GDM1 (cell line): Measurements from ENCODE around the gene XRCC3.
"Not testable (repeated sequence)": the region's sequence is repeated elsewhere in the genome, so short reads cannot be mapped to it uniquely, and the experiment has no call there.

ENCODE experiments used
- DNase-seq: peaks from one replicate; lab custom pipeline; 2025; lab: John Stamatoyannopoulos, UW

The XRCC3 gene

GRCh38 chr14:103693515-103693914 is 21.7 kb downstream of the XRCC3 start:
- DNase-seq = no peak

GRCh38 chr14:103692871-103693270 is 22.4 kb downstream of the XRCC3 start:
- DNase-seq = no peak

- no peak for DNase-seq
These were observed 23.1 kb downstream of the XRCC3 start for GRCh38 chr14:103692159-103692558.

GRCh38 chr14:103691655-103692054 is 23.6 kb downstream of the XRCC3 start:
- DNase-seq = not testable (repeated sequence)

GRCh38 chr14:103690332-103690731 is 24.9 kb downstream of the XRCC3 start:
- no peak for DNase-seq

GRCh38 chr14:103688906-103689902 is 26.0 kb downstream of the XRCC3 start:
- DNase-seq = no peak

- DNase-seq = no peak
These were observed 26.8 kb downstream of the XRCC3 start for GRCh38 chr14:103688441-103688840.

GRCh38 chr14:103687712-103688111 is 27.5 kb downstream of the XRCC3 start:
- no peak for DNase-seq

GRCh38 chr14:103686831-103687485 is 28.3 kb downstream of the XRCC3 start:
- DNase-seq = no peak

GRCh38 chr14:103685276-103686211 is 29.7 kb downstream of the XRCC3 start:
- no peak for DNase-seq

- no peak for DNase-seq
These were observed 30.4 kb downstream of the XRCC3 start for GRCh38 chr14:103684871-103685270.

GRCh38 chr14:103684471-103684870 is 30.8 kb downstream of the XRCC3 start:
- DNase-seq = no peak

- no peak for DNase-seq
These were observed 32.1 kb downstream of the XRCC3 start for GRCh38 chr14:103683139-103683538.

GRCh38 chr14:103680491-103681231 is 34.6 kb downstream of the XRCC3 start:
- no peak for DNase-seq

GRCh38 chr14:103679351-103679750 is 35.9 kb downstream of the XRCC3 start:
- peak; percentile 20 for DNase-seq

- DNase-seq = no peak
These were observed 38.2 kb downstream of the XRCC3 start for GRCh38 chr14:103676881-103677675.

- DNase-seq = no peak
These were observed 39.3 kb downstream of the XRCC3 start for GRCh38 chr14:103675957-103676356.

- DNase-seq = no peak
These were observed 43.3 kb downstream of the XRCC3 start for GRCh38 chr14:103671911-103672310.

- no peak for DNase-seq
These were observed 45.9 kb downstream of the XRCC3 start for GRCh38 chr14:103669370-103669769.

- DNase-seq = no peak
These were observed 47.1 kb downstream of the XRCC3 start for GRCh38 chr14:103668117-103668516.
